Activated CD8-positive, alpha-beta memory T cell treated with anti-CD3 and anti-CD28 coated beads, Interleukin-2, amount 50 U/mL, for 4 hours (primary cell): ENCODE measurements around the gene KCNMB2.
"Not testable (repeated sequence)": the region's sequence is repeated elsewhere in the genome, so short reads cannot be mapped to it uniquely, and the experiment has no call there.

Source experiments
- DNase-seq: peaks from one replicate; pipeline ENCODE4 v3.0.0-alpha.2; 2020

The KCNMB2 gene

GRCh38 chr3:178826435-178827123 is 290.3 kb downstream of the KCNMB2 start:
- DNase-seq: no peak

- no peak for DNase-seq
These were observed 291.1 kb downstream of the KCNMB2 start for GRCh38 chr3:178827285-178827856.

GRCh38 chr3:178833695-178834094 is 297.5 kb downstream of the KCNMB2 start:
- no peak for DNase-seq

GRCh38 chr3:178835033-178835432 is 298.8 kb downstream of the KCNMB2 start:
- DNase-seq: no peak

- no peak for DNase-seq
These were observed 301.3 kb downstream of the KCNMB2 start for GRCh38 chr3:178837512-178837911.

- no peak for DNase-seq
These were observed 304.4 kb downstream of the KCNMB2 start for GRCh38 chr3:178840586-178840985.

- no peak for DNase-seq
These were observed 304.8 kb downstream of the KCNMB2 start for GRCh38 chr3:178841011-178841410.

- no peak for DNase-seq
These were observed 308.7 kb downstream of the KCNMB2 start for GRCh38 chr3:178844916-178845315.

- no peak for DNase-seq
These were observed 309.3 kb downstream of the KCNMB2 start for GRCh38 chr3:178845420-178846118.

GRCh38 chr3:178847190-178847589 is 311.0 kb downstream of the KCNMB2 start:
- no peak for DNase-seq

GRCh38 chr3:178849199-178849910 is 313.1 kb downstream of the KCNMB2 start:
- no peak for DNase-seq

GRCh38 chr3:178850450-178851190 is 314.4 kb downstream of the KCNMB2 start:
- DNase-seq: no peak

GRCh38 chr3:178851564-178851963 is 315.3 kb downstream of the KCNMB2 start:
- DNase-seq: no peak

GRCh38 chr3:178856804-178857203 is 320.6 kb downstream of the KCNMB2 start:
- DNase-seq: no peak

- DNase-seq: no peak
These were observed 323.1 kb downstream of the KCNMB2 start for GRCh38 chr3:178859386-178859785.

GRCh38 chr3:178859900-178860436 is 323.7 kb downstream of the KCNMB2 start:
- not testable (repeated sequence) for DNase-seq

- no peak for DNase-seq
These were observed 332.4 kb downstream of the KCNMB2 start for GRCh38 chr3:178868681-178869080.

- no peak for DNase-seq
These were observed 333.8 kb downstream of the KCNMB2 start for GRCh38 chr3:178870085-178870484.

GRCh38 chr3:178875157-178875556 is 338.9 kb downstream of the KCNMB2 start:
- no peak for DNase-seq

GRCh38 chr3:178875836-178876235 is 339.6 kb downstream of the KCNMB2 start:
- DNase-seq: no peak

GRCh38 chr3:178880274-178880673 is 344.0 kb downstream of the KCNMB2 start:
- DNase-seq: no peak
